ENCODE data around the gene ARHGEF4.

- TF ChIP-seq, protein P1, sequence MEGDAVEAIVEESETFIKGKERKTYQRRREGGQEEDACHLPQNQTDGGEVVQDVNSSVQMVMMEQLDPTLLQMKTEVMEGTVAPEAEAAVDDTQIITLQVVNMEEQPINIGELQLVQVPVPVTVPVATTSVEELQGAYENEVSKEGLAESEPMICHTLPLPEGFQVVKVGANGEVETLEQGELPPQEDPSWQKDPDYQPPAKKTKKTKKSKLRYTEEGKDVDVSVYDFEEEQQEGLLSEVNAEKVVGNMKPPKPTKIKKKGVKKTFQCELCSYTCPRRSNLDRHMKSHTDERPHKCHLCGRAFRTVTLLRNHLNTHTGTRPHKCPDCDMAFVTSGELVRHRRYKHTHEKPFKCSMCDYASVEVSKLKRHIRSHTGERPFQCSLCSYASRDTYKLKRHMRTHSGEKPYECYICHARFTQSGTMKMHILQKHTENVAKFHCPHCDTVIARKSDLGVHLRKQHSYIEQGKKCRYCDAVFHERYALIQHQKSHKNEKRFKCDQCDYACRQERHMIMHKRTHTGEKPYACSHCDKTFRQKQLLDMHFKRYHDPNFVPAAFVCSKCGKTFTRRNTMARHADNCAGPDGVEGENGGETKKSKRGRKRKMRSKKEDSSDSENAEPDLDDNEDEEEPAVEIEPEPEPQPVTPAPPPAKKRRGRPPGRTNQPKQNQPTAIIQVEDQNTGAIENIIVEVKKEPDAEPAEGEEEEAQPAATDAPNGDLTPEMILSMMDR (IDR thresholded peaks at IDR 0.05; ENCODE audit: low read length) = no peak
- TF ChIP-seq EZH2 (optimal IDR thresholded peaks at IDR 0.05; ENCODE audit: low read depth, low read length) = no peak
Observed at GRCh38 chr2:130901061-130901460, 64.3 kb downstream of the ARHGEF4 start.
